GM12801 (cell line): ENCODE results near the gene CFAP46.

Experiments
- TF ChIP-seq, protein P1 (sequence below): IDR thresholded peaks from one replicate; pipeline ENCODE4 v1.5.1; 2011; ENCODE audit warnings: control low read depth; ENCODE audit not compliant: insufficient read length; ENCODE audit errors: extremely low read depth

CFAP46 gene

DNA sequence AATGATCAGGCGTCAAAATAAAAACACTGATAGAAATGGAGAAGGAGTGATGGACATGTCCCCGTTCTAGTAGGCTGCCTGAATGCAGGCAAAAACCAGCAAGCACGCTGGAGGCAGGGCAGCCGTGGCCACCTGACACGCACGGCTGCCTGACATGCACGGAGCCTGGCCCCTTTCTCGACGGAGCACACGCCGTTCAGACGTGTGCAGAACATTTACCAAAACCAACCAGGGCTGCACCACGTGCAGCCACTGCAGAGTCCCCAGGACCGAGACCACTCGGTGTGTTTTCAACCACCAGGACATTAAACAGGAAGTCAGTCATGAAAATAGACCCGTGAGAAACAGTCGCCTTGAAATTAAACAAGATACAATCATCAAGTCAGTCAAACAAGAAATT, 94.5 kb downstream of the CFAP46 start:
- TF ChIP-seq, protein P1, sequence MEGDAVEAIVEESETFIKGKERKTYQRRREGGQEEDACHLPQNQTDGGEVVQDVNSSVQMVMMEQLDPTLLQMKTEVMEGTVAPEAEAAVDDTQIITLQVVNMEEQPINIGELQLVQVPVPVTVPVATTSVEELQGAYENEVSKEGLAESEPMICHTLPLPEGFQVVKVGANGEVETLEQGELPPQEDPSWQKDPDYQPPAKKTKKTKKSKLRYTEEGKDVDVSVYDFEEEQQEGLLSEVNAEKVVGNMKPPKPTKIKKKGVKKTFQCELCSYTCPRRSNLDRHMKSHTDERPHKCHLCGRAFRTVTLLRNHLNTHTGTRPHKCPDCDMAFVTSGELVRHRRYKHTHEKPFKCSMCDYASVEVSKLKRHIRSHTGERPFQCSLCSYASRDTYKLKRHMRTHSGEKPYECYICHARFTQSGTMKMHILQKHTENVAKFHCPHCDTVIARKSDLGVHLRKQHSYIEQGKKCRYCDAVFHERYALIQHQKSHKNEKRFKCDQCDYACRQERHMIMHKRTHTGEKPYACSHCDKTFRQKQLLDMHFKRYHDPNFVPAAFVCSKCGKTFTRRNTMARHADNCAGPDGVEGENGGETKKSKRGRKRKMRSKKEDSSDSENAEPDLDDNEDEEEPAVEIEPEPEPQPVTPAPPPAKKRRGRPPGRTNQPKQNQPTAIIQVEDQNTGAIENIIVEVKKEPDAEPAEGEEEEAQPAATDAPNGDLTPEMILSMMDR = no peak

DNA sequence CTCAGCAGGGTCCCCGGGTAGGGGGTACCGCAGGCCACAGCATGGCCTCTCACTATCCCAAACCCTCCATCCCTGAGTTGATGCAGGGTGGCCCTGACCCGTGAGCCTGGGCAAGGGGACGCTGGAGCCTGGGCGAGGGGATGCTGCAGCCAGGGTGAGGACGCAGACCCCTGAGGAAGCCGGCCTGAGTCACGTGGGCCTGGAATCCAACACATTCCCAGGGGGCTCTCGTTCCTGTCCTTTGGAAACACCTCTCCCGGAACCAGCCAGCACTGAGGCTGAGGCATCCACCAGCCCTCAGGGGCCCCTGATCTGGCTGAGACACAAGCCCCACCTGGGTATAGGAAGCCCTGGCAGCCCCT, 95.0 kb downstream of the CFAP46 start:
- TF ChIP-seq, protein P1 = no peak

DNA sequence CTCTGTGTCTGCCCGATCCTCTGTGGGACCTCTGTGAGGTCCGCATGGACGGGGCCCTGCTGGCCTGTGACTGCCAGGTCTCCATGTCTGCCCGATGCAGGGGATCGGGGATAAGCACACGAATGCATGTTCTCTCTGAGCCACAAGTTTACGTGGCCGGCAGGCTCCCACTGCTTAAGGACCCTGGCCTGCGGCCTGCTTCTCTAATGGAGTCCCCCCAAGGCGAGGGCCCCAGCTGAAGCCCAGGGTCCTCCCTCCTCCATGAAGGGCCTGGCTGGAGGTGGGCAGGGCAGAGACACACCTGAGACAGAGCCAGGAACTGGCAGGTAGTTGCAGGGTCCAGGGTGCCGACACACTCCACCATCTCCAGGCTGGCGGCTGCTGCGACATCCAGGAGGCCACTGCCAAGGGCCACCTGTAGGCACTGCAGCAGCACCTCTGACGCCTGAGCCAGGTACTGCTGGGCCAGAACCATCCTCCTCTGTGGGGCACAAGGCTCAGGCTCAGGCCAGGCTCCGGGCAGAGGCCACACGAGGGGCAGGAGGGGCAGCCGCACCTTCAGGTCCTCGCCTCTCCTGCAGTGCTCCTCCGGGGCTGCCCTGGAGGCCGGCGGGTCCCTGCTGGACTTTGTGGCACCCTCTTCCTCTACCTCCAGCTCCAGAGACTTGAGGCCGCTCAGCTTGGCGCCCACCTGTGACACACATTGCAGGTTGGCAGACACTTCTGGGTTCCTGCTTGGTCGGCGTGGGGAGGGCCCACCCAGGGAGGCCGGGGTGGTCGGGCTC, 95.5 kb downstream of the CFAP46 start:
- TF ChIP-seq, protein P1 = no peak

DNA sequence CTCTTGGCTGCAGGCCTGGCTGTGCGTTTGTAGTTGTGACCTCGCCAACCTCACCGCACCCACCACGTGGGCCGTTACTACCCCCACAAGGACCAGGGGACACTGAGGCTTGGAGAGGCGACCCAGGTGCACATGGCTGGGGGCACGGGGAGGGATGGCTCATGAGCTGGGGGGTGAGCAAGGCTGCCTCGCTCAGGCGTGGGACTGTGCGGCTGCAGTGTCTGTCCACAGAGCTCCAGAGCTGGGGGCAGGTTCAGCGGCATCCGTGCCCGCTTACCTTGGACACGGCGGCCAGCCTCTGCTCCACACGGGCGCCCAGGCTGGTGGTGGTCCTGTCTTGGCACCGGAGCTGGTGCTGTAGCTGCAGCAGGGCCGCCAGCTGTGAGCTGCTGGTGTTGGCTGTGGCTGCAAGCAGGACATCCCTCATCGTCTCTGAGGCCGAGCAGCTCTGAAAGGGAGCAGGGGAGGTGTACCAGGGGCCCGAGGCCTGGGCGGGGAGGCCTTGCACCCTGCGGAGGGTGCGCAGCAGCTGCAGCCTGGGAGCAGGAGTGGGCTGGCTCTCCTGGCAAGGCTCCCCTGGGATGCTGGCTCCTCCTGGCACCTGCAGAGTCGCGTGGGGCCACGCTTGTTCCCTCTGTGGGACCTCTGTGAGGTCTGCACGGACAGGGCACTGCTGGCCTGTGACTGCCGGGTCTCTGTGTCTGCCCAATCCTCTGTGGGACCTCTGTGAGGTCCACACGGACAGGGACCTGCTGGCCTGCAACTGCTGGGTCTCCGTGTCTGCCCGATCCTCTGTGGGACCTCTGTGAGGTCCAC, 96.4 kb downstream of the CFAP46 start:
- TF ChIP-seq, protein P1 = no peak

DNA sequence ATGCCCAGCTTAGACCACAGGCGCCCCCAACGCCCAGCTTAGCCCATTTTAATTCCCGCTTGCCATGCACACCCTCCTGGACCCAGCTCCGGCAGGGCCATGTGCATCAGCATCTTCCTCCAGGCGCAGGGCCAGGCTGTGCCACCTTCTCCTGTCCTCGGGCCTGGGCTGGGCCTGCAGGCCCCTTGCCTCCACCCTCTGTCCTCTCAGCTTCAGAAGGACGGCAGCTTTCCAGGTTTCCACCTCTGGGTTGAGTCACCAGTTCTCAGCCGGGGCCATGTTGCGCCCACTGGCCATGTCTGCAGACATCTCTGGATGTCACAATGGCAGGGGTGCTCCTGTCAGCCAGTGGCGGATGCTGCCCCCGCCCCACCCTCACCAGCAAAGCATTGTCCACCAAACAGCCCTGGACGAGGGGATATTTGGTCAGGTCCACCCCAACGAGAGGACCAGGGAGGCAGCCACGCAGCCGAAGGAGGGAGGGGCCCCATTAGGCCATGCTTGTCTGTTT, 97.3 kb downstream of the CFAP46 start:
- TF ChIP-seq, protein P1 = no peak

DNA sequence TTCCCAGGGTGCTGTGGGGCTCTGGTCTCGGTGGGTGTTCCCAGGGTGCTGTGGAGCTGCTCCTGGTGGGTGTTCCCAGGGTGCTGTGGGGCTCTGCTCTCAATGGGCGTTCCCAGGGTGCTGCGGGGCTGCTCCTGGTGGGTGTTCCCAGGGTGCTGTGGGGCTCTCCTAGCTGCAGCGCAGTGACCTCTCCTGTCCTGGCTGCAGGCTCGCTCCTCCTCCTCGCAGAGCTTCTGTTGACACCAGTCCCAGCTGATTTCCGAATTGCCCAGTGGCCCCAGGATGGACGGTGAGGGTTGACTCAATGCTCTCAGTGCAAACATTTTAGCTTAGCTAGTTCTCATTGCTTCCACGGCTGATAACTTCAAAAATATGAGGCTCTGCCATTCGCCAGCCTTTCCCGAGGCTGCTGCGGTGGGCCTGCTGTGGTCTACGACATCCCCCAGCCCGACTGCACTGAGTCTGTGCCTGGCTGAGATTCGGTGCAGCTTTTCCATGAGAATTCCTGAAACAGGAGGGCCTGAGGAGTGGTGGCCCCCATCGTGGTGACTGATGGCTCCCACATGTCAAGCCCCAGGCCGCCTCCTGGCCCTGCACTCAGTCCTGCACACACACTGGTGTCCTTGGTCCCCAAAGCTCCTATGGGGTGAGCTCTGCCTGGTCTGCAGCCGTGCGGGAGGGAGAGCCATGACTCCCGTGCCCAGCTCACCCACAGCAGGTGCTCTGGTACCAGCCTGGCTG, 98.1 kb downstream of the CFAP46 start:
- TF ChIP-seq, protein P1 = no peak

DNA sequence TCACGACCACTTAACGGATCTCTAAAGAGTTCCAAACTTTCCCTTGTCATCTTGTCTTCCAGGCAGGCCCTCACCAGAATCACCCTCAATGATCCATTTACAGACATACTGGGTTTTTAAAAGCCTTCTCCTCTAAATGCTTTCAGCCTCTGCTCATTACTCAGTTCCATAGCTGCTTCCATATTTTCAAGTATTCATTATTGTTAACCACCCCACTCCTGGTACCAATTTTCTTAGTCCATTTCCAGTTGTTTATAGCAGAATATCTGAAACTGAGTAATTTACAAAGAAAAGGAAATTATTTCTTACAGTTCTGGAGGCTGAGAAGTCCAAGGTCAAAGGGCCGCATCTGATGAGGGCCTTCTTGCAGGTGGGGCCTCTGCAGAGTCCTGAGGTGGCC, 100.0 kb downstream of the CFAP46 start:
- TF ChIP-seq, protein P1 = no peak
